GM18868 (cell line): Measurements from ENCODE around the gene C20orf204.

ENCODE experiments used
- ATAC-seq: cut with Tn5 transposase; IDR thresholded peaks from one replicate; pipeline ENCODE4 v1.9.1; 2021; ENCODE audit warnings: mild to moderate bottlenecking, moderate library complexity; ENCODE audit not compliant: unreplicated experiment

Gene C20orf204

GRCh38 chr20:64055396-64055892 is 19.5 kb downstream of the C20orf204 start:
- no peak for ATAC-seq

GRCh38 chr20:64055893-64056638 is 20.1 kb downstream of the C20orf204 start:
- ATAC-seq = no peak

- ATAC-seq = no peak
Observed at GRCh38 chr20:64056639-64056888, 20.6 kb downstream of the C20orf204 start.

GRCh38 chr20:64056889-64057627 is 21.1 kb downstream of the C20orf204 start:
- peak; percentile 30 for ATAC-seq

GRCh38 chr20:64057628-64058498 is 21.9 kb downstream of the C20orf204 start:
- ATAC-seq = peak; percentile 56

- ATAC-seq = no peak
Observed at GRCh38 chr20:64058536-64058935, 22.6 kb downstream of the C20orf204 start.

GRCh38 chr20:64062276-64062595 is 26.3 kb downstream of the C20orf204 start:
- no peak for ATAC-seq

GRCh38 chr20:64062596-64063388 is 26.8 kb downstream of the C20orf204 start, which contains the start of gene TCEA2:
Gene TCEA2 (plus strand): TSS chr20:64063198. CDS start chr20:64063313, 115 bp downstream.
- ATAC-seq = peak; percentile 84

- no peak for ATAC-seq
Observed at GRCh38 chr20:64063389-64064144, 27.6 kb downstream of the C20orf204 start.

GRCh38 chr20:64064145-64064698 is 28.2 kb downstream of the C20orf204 start:
- no peak for ATAC-seq

- ATAC-seq = no peak
Observed at GRCh38 chr20:64065062-64065973, 29.3 kb downstream of the C20orf204 start.

GRCh38 chr20:64065974-64066343 is 30.0 kb downstream of the C20orf204 start:
- no peak for ATAC-seq

- ATAC-seq = no peak
Observed at GRCh38 chr20:64067005-64067632, 31.1 kb downstream of the C20orf204 start.

- no peak for ATAC-seq
Observed at GRCh38 chr20:64067733-64068307, 31.8 kb downstream of the C20orf204 start.

- no peak for ATAC-seq
Observed at GRCh38 chr20:64068386-64069208, 32.6 kb downstream of the C20orf204 start.

- no peak for ATAC-seq
Observed at GRCh38 chr20:64069209-64069613, 33.2 kb downstream of the C20orf204 start.
